ENCODE measurements around the gene TRIO.
A peak's percentile ranks its signal among the peaks of the same experiment; 100 is the strongest.

Gene TRIO

DNA sequence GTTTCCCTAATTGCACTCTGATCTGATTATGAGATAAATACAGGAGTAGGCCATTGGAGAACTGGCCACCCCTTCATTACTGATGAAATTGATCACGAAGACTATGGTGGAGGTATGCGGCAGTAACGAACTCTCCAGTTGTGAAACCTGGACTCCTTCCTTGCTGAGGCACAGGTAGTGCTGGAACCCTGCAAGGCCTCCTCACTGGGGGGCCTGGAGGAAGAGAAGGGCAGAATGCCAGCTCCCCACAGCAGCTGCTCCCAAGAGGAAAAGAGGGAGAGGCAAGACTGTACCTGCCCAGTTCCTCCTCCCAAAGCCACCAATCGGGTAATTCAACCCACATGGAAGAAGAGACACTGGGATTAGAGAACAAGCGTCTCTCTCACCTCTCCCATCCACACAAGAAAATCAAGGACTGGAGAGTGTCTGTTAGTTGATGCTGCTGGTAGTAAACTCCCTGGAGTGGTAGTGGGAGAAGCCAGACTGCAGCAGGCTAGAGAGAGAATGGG, 19.1 kb upstream of the TRIO start:
- DNase-seq = no peak

DNA sequence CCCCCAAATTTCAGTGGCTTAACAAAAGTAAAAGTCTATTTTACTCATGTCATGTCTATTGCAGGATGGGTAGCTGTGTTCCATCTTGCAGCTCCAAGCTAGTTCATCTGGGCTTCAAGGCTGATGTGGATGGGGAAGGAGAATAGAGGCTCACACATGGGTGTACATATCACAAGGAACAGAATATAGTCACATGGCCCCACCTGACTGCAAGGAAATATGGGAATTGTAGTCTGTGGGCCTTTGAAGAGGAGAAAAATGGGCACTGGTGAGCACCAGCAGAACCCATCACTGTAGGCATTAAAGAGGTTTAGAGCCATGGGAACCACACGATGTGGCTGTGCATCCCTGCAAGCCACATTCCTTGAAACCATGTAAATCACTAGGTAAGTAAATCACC, 17.9 kb upstream of the TRIO start:
- DNase-seq = no peak

DNA sequence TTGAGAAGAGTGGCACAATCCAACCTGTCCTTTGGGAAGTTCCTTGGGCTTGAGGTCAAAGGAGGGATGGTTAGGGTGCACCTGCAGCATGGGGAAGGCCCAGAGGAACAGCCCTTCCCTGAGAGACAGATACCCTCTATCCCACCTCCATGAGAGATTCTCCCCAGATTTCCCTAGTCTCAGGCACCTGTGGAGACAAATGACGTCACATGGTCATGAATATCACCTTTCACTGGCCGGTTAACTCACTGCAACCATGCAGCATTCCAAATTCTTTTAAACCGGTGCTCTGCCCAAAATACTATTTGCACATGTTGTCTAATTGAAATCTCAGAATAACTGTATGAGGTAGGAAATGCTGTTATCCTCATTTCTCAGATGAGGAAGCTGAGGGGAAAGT, 15.6 kb upstream of the TRIO start:
- no peak for DNase-seq

DNA sequence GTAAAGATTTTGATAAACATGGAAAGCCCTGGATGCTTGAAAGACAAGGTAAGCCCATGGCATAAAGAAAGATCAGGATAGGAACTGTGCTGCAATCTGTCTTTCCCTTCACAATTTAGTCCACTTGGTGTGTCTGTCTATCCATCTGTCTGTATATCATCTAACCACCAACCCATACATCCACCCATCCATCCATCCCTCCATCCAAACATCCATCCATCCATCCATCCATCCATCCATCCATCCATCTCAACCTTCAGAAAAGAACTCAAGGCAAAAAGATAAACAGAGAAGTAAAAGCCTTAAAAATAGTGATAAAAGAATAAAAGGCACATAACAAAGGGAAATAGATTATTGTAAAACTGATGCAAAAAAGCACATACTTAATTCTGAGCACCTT, 15.1 kb upstream of the TRIO start:
- no peak for DNase-seq

DNA sequence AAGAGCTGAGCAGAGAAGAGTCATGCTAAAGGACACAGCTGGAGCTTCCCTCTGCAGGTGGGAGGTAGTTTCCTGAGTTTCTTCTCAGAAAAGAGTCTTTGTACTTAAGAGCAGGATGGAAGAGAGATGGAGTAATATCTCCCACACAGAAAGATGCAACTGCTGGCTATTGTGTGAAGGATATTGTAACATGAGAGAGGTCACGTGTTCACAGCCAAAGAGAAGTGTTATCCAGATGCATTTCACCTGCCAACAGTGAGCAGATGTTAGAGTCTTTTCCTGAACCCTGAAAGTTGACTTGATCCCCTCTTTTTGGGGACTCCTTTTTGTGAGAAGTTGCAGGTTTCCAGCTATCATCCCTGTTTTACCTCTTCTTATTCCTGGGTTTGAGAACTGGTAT, 14.0 kb upstream of the TRIO start:
- DNase-seq = no peak

DNA sequence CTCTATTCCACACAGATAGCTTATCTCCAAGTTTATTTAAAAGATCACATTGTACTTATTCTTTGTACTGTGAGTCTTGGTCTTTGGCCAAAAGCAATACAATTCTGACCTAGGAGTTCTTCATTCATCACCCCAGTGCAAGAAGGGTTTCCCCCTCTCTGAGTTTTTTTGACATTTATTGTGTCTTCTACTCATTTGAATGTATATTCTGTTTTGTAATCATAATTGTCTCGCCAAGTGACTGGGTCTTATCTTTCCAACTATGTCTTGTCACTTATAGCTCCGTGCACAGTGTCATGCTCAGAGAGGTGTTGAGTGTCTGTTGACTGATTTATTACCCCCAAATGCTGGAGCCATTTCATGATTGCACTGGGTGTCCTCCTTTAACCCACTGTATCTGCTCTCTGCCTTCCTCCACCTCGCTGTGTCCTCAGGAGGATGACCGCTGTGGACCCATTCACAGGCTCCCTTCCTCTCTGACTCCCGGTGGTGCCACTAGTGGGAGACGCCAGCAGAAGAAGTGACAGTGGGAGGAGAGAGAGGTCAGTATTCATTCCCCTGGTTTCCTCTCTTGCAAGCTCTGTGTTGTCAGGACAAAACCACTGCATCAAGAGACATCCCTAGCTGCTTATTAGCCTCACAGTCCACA, 11.2 kb upstream of the TRIO start:
- DNase-seq = no peak

DNA sequence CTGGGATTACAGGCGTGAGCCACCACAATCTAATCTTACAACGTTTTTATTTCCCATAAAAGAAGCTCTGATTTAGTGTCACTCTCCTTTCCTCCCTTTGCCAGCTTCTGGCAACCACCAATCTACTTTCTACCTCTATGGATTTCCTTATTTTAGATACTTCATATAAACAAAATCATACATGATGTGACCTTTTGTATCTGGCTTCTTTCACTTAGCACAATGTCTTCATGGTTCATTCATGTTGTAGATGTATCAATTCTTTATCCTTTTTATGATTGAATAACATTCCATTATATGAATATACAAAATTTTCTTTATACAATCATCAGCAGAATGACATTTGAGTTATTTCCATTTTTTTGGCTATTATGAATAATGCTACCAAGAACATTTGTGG, 9.7 kb upstream of the TRIO start:
- DNase-seq = no peak

DNA sequence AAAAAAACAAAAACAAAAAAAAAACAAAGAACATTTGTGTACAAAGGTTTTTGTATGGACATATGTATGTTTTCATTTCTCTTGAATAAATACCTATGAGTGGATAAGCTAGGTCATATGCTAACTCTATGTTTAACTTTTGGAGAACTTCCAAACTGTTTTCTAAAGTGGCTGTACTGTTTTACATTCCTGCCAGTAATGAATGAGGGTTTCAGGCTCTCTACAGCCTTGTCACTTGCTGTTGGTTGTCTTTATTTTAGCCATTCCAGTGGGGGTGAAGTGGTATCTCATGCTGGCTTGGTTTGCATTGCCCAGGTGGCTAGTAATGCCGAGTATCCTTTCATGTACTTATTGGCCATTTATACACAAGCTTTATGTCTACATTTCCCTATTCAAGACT, 9.1 kb upstream of the TRIO start:
- no peak for DNase-seq

DNA sequence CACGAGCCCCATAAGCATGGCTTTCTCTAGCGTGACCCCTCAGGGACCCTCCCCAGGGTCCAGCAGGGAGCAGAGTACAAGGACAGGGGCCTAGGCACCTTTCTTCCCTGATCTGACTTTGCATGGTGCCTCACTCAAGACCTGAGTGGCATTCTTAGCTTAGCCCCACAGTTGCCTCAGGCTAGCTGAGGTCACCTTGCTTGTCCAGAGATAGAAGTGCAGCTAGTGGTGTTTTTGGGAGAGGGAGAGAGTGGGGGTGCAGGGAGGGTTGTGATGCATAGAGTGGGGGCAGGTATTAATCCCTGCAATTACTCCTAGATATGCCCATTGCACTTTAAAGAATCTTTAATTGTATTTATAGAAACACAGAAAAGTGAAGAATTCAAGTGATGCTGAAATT, 8.4 kb upstream of the TRIO start:
- no peak for DNase-seq

DNA sequence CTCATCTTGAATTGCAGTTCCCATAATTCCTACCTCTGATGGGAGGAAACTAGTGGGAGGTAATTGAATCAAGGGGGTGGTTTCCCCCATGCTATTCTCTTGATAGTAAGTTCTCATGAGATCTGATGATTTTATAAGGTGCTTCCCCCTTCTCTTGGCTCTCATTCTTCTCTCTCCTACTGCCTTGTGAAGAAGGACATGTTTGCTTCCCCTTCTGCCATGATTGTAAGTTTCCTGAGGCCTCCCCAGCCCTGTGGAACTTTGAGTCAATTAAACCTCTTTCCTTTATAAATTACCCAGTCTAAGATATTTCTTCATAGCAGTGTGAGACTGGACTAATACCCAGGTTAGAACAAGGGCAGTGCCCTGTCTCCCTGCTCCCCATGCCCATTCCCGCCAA, 7.5 kb upstream of the TRIO start:
- no peak for DNase-seq

DNA sequence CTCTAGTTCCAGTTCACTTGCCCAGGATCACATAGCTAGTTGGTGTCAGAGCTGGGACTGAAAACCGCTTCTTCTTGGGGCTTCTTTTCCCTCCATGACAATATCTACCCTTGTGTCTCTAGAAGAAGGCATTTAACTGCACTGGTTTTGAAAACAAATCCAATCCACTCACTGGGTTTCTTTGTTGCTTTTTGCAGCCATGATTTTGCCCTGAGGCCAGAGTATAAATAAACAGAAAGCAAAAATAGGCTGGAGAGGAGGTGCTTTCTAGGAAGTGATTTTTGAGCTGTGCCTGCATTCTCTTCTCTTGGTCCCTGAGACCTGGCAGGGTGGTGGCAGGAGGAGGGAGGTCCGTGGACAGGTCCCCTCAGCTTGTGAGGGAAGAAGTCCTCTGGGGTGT, 6.9 kb upstream of the TRIO start:
- no peak for DNase-seq

DNA sequence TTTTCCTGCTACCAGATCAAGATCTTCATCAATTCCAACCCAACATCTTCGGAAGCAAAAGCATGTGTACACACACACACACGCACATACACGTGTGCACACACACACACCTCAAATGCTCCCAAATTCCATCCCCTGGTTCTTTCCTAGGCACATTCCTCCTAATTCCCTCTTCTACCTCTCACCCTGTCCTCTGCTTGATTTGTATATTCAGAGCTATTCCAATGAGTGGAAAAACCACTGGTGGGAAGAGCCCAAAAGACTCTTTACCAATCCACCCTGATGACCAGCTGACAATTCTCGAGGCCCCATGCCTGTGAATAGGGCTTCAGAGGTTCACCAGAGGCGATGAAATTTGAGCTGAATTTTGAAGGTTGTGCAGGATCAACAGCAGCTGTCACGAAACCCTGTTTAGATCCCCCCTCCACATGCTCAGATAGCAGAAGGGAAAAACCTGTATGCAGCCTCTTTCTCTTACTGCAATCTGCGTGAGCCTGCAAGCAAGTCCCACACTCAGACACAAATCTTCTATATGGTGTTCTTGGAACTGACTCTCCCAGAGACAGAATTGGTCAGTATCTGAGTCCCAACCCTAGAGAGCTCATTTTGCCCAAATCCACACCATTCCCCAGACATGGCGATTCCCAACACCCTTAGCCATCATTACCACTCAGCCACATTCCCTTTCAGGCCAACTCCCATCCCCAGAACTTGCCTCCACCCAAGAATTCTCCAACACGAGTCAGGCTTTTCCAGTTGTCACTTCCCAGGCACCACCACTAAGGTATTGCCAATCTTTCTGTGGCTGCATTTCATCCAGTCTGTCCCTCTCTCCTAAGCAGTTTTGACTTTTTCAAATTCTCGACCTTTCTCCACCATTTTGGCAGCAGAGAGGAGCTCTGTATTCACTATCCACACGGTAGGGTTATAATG, 4.3 kb upstream of the TRIO start:
- DNase-seq = no peak

DNA sequence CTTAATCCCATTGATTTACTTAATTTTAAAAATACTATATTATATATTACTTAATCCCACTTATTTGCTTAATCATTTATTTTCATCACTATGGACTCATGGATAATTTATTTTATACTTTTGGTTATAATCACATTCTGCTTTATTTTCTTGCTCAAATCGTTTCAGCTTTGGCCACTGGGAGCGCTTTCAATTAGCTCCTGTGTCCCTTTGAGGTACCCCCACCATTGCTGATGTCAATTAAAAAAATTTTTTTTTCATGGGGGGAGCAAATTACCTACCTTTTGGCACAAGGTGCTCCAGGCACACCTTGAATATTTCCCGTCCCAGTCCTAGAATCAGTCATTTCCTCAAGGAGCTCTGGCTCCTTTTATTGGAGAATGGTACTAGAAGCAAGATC, 1.4 kb upstream of the TRIO start:
- no peak for DNase-seq

DNA sequence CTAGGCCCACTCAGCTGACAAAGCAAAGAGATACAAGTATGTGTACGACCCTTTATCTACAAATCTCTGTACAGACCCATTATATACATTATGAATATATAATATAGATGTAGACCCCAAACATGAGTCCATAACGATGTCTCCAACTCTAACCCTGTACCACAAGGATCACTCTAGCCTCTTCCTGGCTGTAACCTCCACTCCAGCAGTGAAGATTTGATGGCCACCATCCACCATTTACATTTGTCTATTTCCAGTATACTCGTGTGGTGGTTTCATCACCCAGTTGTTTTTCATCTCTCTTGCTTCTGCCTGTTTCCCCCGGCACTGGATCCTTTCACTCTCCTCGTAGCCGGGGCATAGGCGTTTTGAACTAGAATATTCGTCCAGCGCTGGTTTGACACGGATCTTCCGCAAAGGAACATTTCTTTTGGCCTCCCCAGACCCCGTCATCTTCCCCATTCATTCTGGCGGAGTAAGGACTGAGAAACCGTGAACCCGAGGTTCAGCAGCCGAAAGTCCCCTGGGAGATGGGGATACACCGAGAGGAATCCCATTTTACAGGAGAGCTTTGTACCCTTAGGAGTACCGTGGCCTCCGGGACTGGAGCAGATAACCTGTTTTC, 828 bp upstream of the TRIO start:
- DNase-seq = no peak

DNA sequence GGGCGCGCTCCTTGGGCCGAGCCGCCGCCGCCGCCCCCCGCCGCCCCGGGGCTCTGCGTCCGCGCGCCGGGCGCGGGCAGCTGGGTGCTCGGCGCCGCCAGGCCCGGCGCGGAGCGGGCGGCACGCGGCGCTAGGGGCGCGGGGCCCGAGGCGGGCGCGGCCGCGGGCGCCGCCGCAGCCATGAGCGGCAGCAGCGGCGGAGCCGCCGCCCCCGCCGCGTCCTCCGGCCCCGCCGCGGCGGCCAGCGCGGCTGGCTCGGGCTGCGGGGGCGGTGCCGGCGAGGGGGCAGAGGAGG, 351 bp downstream of the TRIO start:
- DNase-seq = no peak

DNA sequence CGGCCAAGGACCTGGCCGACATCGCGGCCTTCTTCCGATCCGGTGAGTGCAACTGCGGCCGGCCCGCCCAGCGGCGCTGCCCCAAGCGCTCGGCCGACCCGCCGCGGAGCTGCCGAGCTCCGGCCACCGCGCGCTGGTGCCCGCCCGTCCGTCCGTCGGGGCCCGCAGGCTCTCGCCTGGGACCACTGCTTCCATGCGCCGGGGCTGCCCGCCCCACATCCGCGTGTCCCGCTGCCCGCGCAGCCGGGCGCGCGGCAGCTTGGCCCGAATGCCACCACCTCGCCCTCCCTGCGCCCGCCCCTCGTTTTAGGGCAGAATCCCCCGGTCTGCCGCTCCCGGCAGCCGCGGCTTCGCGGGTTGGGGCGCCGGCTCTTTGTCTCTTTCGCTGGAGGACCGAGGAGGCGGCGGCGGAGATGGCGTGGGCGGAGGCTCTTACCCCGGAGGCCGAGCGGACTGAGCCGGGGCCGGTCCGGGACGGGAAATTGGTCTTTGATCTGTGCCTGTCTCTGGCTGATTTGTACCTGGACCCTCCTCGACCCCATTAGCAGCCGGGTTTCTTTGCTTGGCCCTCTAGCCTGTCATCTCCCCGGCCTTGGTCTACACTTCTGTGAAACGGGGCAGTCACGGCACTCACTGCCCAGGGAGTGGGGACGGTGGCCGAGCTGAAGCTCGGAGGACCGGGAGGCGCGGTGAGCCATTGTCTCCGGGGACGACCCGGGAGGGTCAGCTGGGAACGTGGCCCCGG, 871 bp downstream of the TRIO start:
- peak; percentile 57 for DNase-seq

DNA sequence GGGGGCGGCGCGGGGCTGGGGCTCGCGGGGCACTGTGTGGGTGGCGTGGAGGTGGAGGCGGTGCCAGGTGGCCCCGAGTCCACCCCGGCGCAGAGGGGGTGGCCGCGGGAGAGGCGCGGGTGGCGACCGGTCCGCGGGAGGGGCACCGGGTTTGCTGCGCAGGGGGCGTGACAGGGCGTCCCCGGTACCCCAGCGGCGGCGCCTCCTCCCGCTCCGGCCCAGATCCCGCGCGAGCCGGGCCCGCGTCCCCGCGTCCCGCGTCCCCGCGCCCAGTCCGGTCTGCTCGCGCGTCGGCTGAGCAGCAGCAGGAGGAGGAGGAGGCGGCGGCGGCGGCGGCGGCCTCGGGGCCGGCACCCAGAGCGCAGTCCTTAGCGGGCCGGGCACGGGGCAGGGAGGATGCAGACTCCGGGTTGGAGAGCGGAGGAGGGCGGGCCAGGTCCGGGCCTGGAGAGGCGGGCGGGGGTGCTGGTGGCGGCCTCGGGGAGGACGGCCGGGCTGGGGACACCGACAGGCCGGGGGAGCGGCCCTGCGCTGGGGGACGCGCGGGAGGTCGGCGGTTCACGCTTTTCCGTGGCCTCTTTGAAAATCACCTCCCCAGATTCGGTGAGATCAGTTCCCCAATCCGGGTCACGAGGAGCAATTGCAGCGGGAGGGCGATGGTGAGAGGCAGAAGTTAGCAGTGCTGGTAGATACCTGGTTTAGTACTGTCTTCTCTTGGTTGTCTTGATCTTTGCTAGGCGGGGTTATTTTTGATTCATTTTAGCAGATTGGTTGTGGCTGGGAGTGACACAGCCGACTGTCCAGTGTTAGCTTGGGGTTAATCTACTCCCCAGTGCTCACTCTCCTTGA, 1.7 kb downstream of the TRIO start:
- DNase-seq = peak; percentile 71

DNA sequence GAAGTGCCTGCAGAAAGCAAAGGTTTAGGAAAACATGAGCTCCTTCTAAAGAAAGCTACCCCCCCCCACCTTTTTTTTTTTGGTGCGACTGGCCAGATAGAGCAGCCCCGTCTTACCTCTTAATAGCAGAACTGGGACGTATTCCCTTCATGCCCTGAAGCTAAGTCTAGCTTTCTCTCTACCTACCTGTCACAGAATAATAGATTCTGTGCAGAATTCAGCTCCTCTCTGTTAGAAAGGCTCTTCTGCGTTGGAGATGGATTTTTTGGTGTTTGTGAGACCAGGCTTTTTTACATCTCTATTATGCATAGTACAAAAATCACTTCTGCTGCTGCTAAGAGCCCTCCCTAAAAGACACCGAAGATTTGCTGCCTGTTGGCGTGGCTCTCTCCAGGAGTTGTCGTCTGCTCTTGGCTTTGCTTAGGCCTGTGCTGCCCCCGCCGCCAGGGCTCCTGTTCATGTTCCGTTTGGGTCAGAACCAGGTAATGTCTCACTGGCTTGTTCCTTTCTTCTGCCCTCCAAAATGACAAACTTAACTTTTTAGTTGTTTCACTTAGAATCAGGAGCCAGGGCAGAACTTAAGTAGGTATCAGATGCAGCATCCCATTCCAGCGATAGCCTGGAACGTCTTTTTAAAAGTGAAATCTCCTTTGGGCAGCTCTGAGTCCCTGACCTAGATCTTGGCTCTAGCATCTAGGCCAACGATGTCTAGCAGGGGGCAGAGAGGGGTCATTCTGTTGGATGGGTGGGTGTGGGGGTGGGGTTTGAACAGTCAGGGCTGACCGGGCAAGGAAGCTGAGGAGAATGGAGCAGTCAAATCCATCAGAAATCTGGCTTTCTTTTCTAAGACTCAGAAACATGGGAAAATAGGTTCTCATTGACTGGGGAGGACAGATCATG, 2.5 kb downstream of the TRIO start:
- no peak for DNase-seq

DNA sequence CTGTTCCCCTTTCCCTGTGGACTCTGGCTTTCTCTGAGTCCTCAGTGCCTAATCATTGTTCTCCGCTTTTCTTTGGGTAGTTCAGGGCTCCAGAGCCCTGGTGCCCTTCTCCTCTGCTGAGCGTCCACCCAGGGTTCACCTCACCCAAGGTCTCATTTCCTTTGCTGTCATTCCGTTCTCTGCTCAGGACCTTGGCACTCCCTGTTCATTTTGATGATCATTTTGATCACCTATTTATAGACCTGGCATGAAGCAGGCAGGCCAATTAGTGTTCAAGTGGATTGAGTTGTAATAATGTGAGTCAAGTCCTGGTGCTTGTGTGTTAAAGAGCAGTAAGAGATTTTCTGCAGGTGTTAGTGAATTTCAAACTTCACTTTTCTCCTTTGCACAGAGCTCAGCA, 3.6 kb downstream of the TRIO start:
- DNase-seq = no peak

DNA sequence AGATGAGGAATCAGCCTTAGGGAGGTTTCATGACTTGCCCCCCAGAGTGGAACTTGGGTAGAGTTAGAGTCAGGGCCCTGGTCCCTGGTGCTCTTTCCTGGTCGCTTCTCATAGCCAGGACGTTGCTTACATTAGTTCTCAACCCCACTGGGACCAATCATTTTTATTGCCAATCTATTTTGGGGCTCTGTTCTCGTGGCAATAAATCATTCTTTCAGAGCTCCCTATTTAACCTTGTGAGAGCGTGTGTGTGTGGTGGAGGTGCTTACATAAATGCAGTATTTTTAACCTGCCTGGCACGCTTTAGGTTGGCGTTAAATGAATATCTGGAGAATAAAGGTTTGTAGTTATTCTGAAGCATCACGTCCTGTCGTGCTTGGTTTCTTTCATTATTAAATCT, 4.1 kb downstream of the TRIO start:
- no peak for DNase-seq

DNA sequence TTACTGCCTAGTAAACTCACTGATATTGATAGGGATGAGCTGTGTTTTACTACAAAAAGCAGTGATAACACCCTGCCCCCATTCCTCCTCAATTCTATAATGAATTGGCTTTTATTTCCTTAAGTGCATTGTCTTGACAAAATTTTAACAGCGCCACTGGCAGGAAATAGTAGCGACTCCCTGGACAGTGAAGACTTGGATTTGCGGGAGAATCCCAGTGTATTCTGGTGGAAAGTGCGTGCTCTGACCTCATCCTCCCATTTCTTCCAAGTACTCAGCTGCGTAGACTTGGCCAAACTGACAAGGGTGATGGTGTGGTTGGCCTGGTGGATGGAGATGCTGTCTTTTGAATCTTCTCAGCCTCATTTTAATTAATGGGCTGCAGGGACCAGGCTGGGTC, 5.3 kb downstream of the TRIO start:
- DNase-seq = no peak
